Skeletal muscle tissue (tissue), 4 donors: Measurements from ENCODE around the gene CRYGN. TPM values are rescaled to one million over a fixed set of nuclear protein-coding genes. Genes with fewer than 3 reads are reported as not detected.

ENCODE experiments used
- H3K27ac ChIP-seq: one replicate; pipeline ENCODE4 v1.7.0; 2013; ENCODE audit warnings: mild to moderate bottlenecking, low read depth, low read length, inconsistent platforms
- H3K27me3 ChIP-seq, 3 donors: one replicate each; pipeline ENCODE4 v1.7.0; 2013; ENCODE audit warnings: low read length in 3 of 3; ENCODE audit not compliant: control insufficient read depth in 3 of 3, insufficient read depth in 3 of 3
- H3K36me3 ChIP-seq, 3 donors: one replicate each; pipeline ENCODE4 v1.7.0; 2013; ENCODE audit warnings: low read length in 3 of 3; ENCODE audit not compliant: control insufficient read depth in 3 of 3, insufficient read depth in 3 of 3
- H3K4me1 ChIP-seq, 3 donors: one replicate each; pipeline ENCODE4 v1.7.0; 2013; ENCODE audit warnings: low read length in 3 of 3, mild to moderate bottlenecking in 3 of 3; ENCODE audit not compliant: control insufficient read depth in 3 of 3, insufficient read depth in 3 of 3
- H3K4me3 ChIP-seq, 3 donors: one replicate each; pipeline ENCODE4 v1.7.0; 2013; ENCODE audit warnings: low read length in 3 of 3
- H3K9ac ChIP-seq, 3 donors: one replicate each; pipeline ENCODE4 v1.7.0; 2013; ENCODE audit warnings: low read length in 3 of 3, mild to moderate bottlenecking in 3 of 3, moderate library complexity in 2 of 3, low read depth in 1 of 3
- H3K9me3 ChIP-seq, 3 donors: one replicate each; pipeline ENCODE4 v1.7.0; 2013; ENCODE audit warnings: low read length in 3 of 3; ENCODE audit not compliant: control insufficient read depth in 3 of 3
- total RNA-seq: library from RNA; depleted of rRNA; stranded (reverse); fragments of >200 nt; gene quantifications from one replicate; pipeline ENCODE4 v1.2.3, GENCODE V29; 2014
- donor health status: Osteomylitis.

CRYGN gene
- total RNA-seq, 1 donor from 2014 or later = not detected

- Histone ChIP-seq H3K36me3 (no peaks in the 10 kb centered on the region), H3K9me3 (no peaks in the 10 kb centered on the region), H3K27me3 (peaks cover 7 to 12% (median 11%) of the 10 kb centered on the region in 3 donors), H3K4me1 (peaks cover 2 to 13% (median 5%) of the 10 kb centered on the region in 3 donors), H3K27ac (no peak overlapping the region), H3K4me3 (no peak overlapping the region), H3K9ac (no peak overlapping the region)
These were observed 4.7 kb upstream of the CRYGN start for GRCh38 chr7:151444632-151445031.

- Histone ChIP-seq H3K4me1 (peaks cover 0 to 8% (median 7%) of the 10 kb centered on the region in 3 donors), H3K27me3 (peaks cover 21 to 29% (median 27%) of the 10 kb centered on the region in 3 donors), H3K27ac (no peak overlapping the region), H3K4me3 (no peak overlapping the region), H3K9me3 (no peaks in the 10 kb centered on the region), H3K9ac (no peak overlapping the region), H3K36me3 (no peaks in the 10 kb centered on the region)
These were observed 3.0 kb upstream of the CRYGN start for GRCh38 chr7:151442776-151443496.

- H3K9ac ChIP-seq = no peak overlapping the region
- H3K36me3 ChIP-seq = no peaks in the 10 kb centered on the region
- H3K9me3 ChIP-seq = no peaks in the 10 kb centered on the region
- peaks cover 24 to 30% (median 29%) of the 10 kb centered on the region in 3 donors for H3K27me3 ChIP-seq
- H3K4me3 ChIP-seq = no peak overlapping the region
- H3K4me1 ChIP-seq = peaks cover 0 to 8% (median 7%) of the 10 kb centered on the region in 3 donors
- no peak overlapping the region for H3K27ac ChIP-seq
These were observed 981 bp upstream of the CRYGN start for GRCh38 chr7:151440799-151441445.

DNA sequence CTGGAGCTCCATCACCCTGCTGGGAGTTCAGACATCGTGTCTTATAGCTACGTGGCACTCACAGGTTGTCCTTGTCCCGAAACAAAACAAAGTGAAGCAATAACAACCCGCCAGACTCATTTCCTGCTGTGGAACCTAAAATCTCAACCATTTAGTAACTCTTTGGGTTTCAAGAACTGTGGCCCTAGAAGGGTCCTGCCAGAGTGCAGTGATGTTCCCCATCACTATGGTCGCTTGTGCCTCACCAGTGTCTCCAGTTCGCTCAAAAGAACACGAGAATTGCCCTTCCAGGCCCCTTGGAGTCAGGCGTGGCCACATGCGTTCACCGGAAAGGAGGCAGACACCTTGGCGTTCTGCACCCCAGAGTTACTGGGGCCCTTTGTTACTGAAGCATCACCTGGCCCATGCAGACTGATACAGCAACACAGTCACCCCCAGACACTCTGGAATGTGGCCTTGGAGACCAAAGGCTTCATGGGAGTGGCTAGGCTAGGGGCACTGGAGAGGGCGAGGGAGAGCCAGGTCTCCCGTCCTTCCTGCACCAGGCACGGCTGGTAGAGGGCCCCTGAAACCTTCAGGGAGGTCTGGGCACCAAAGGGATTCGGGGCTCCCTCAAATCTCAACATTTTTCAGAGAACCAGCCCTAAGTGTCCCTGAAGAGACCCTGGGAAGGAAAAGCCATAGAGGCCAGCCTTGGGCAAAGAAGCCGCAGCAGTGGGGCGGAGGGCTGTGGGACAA lies 908 bp downstream of the CRYGN start:
- Histone ChIP-seq H3K27me3 (peaks cover 24 to 30% (median 29%) of the 10 kb centered on the region in 3 donors), H3K9me3 (no peaks in the 10 kb centered on the region), H3K4me1 (peaks cover 0 to 8% (median 7%) of the 10 kb centered on the region in 3 donors), H3K36me3 (no peaks in the 10 kb centered on the region), H3K9ac (no peak overlapping the region), H3K27ac (no peak overlapping the region), H3K4me3 (no peak overlapping the region)

- Histone ChIP-seq H3K9me3 (no peaks in the 10 kb centered on the region), H3K27me3 (peaks cover 24 to 35% (median 33%) of the 10 kb centered on the region in 3 donors), H3K27ac (no peak overlapping the region), H3K36me3 (no peaks in the 10 kb centered on the region), H3K4me3 (no peak overlapping the region), H3K4me1 (peaks cover 0 to 8% (median 7%) of the 10 kb centered on the region in 3 donors), H3K9ac (no peak overlapping the region)
These were observed 1.9 kb downstream of the CRYGN start for GRCh38 chr7:151437866-151438516.

- H3K4me1 ChIP-seq = peaks cover 0 to 8% (median 7%) of the 10 kb centered on the region in 3 donors
- H3K27me3 ChIP-seq = peaks cover 24 to 38% (median 33%) of the 10 kb centered on the region in 3 donors
- H3K4me3 ChIP-seq = no peak overlapping the region
- H3K36me3 ChIP-seq = no peaks in the 10 kb centered on the region
- H3K27ac ChIP-seq = no peak overlapping the region
- no peaks in the 10 kb centered on the region for H3K9me3 ChIP-seq
- H3K9ac ChIP-seq = no peak overlapping the region
These were observed 2.8 kb downstream of the CRYGN start for GRCh38 chr7:151437159-151437553.

- Histone ChIP-seq H3K36me3 (no peaks in the 10 kb centered on the region), H3K27me3 (peaks cover 24 to 38% (median 33%) of the 10 kb centered on the region in 3 donors), H3K4me3 (no peak overlapping the region), H3K9me3 (no peaks in the 10 kb centered on the region), H3K27ac (peak overlapping the region; percentile 58), H3K4me1 (peaks cover 0 to 8% (median 7%) of the 10 kb centered on the region in 3 donors), H3K9ac (no peak overlapping the region)
These were observed 3.3 kb downstream of the CRYGN start for GRCh38 chr7:151436446-151437158.

DNA sequence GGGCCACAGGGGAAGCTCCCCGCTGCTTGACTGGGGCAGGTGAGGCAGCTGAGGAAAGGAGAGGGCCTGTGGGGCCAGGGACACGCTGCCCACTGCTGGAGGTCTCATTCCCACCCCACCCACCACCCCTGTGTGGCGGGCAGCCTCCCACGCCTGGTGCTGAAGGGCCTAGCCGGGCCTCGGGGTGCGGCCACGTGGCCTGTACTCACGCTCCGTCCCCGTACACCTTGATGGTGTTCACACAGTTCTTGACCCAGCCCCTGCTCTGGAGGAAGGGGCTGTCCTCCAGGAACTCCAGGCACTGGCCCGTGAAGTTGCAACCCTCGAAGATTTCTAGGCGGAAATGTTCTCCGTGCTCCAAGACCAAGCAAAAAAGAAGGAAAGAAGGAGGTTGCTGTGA lies 4.0 kb downstream of the CRYGN start:
- no peaks in the 10 kb centered on the region for H3K36me3 ChIP-seq
- H3K9ac ChIP-seq = no peak overlapping the region
- H3K9me3 ChIP-seq = no peaks in the 10 kb centered on the region
- no peak overlapping the region for H3K4me3 ChIP-seq
- H3K4me1 ChIP-seq = peaks cover 0 to 7% (median 7%) of the 10 kb centered on the region in 3 donors
- H3K27me3 ChIP-seq = peaks cover 24 to 38% (median 33%) of the 10 kb centered on the region in 3 donors
- peak overlapping the region; percentile 58 for H3K27ac ChIP-seq
